GM18502 (cell line): ENCODE data around the gene TSHZ2.
"Not testable (repeated sequence)": the region's sequence is repeated elsewhere in the genome, so short reads cannot be mapped to it uniquely, and the experiment has no call there.

Source experiments
- ATAC-seq: cut with Tn5 transposase; IDR thresholded peaks from one replicate; pipeline ENCODE4 v1.9.1; 2021; ENCODE audit warnings: mild to moderate bottlenecking; ENCODE audit not compliant: unreplicated experiment, poor library complexity

The TSHZ2 gene

GRCh38 chr20:53079828-53080686, 107.9 kb downstream of the TSHZ2 start:
- ATAC-seq, result no peak

- ATAC-seq, result no peak
Observed at GRCh38 chr20:53080687-53080962, 108.5 kb downstream of the TSHZ2 start.

- ATAC-seq, result no peak
Observed at GRCh38 chr20:53080969-53081871, 109.1 kb downstream of the TSHZ2 start.

- no peak for ATAC-seq
Observed at GRCh38 chr20:53081916-53082863, 110.0 kb downstream of the TSHZ2 start.

- ATAC-seq, result no peak
Observed at GRCh38 chr20:53083411-53083810, 111.3 kb downstream of the TSHZ2 start.

- no peak for ATAC-seq
Observed at GRCh38 chr20:53084408-53084997, 112.3 kb downstream of the TSHZ2 start.

- no peak for ATAC-seq
Observed at GRCh38 chr20:53085720-53086119, 113.6 kb downstream of the TSHZ2 start.

GRCh38 chr20:53087037-53087777, 115.0 kb downstream of the TSHZ2 start:
- ATAC-seq, result no peak

GRCh38 chr20:53088786-53089185, 116.6 kb downstream of the TSHZ2 start:
- no peak for ATAC-seq

- ATAC-seq, result not testable (repeated sequence)
Observed at GRCh38 chr20:53089851-53090250, 117.7 kb downstream of the TSHZ2 start.

- no peak for ATAC-seq
Observed at GRCh38 chr20:53091789-53092188, 119.6 kb downstream of the TSHZ2 start.

GRCh38 chr20:53092772-53093300, 120.7 kb downstream of the TSHZ2 start:
- ATAC-seq, result no peak

- no peak for ATAC-seq
Observed at GRCh38 chr20:53097371-53097770, 125.2 kb downstream of the TSHZ2 start.

- no peak for ATAC-seq
Observed at GRCh38 chr20:53097791-53098190, 125.6 kb downstream of the TSHZ2 start.

GRCh38 chr20:53098621-53099020, 126.5 kb downstream of the TSHZ2 start:
- ATAC-seq, result no peak

GRCh38 chr20:53099856-53100255, 127.7 kb downstream of the TSHZ2 start:
- ATAC-seq, result no peak

- ATAC-seq, result no peak
Observed at GRCh38 chr20:53100476-53100911, 128.3 kb downstream of the TSHZ2 start.

- no peak for ATAC-seq
Observed at GRCh38 chr20:53101992-53102760, 130.0 kb downstream of the TSHZ2 start.
